ENCODE data around the gene KRT8.

DNA sequence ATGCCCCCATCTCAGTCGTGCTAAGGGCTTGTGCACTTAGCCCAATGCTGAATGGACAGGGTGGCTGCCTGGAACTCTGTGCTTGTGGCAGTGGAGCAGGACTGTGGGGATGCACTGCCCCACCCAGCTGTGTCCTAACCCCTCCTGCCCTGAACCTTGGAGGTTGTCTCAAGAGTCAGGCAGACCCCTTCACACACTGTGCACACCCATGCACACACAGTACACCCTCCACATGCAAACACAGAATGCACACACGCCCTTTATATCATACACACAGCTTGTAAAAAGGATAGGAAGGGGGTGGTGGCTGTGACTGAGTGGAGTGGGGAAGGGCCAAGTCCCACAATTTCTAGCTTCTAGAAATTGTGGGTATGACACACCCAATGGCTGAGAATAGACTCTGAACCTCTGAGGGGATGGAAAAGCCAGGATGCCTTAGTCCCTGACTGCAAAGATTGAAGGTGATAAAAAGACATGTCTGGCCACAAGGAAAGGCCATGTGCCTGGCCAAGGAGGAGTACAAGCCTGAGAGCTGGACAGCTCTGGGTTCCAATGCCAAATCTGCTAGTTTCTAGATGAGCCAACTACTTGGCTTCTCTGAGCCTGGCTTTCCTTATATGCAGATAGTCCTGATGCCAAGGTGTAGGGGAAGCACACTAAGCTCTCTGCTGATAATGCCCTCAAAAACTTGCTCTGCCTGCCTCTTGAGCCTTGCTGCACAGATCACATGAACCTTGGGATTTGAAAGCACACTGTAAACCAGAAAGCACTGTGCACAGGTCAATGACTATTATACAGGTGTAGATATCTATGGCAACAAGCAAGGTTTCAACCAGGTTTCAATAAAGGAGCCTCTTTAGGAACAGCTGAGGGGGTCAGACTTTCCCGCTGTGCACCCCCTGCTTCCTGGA, 8.4 kb downstream of the KRT8 start:
- TF ChIP-seq, protein P1, sequence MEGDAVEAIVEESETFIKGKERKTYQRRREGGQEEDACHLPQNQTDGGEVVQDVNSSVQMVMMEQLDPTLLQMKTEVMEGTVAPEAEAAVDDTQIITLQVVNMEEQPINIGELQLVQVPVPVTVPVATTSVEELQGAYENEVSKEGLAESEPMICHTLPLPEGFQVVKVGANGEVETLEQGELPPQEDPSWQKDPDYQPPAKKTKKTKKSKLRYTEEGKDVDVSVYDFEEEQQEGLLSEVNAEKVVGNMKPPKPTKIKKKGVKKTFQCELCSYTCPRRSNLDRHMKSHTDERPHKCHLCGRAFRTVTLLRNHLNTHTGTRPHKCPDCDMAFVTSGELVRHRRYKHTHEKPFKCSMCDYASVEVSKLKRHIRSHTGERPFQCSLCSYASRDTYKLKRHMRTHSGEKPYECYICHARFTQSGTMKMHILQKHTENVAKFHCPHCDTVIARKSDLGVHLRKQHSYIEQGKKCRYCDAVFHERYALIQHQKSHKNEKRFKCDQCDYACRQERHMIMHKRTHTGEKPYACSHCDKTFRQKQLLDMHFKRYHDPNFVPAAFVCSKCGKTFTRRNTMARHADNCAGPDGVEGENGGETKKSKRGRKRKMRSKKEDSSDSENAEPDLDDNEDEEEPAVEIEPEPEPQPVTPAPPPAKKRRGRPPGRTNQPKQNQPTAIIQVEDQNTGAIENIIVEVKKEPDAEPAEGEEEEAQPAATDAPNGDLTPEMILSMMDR (IDR thresholded peaks at IDR 0.05; ENCODE audit: poor library complexity, severe bottlenecking) = no peak
- no peak for TF ChIP-seq EZH2 (IDR thresholded peaks at IDR 0.05; ENCODE audit: borderline replicate concordance, insufficient read depth, low read length, poor library complexity, severe bottlenecking)
- TF ChIP-seq POLR2AphosphoS5 (IDR thresholded peaks at IDR 0.05) = no peak
- no peak for TF ChIP-seq EP300 (conservative IDR thresholded peaks at IDR 0.05; ENCODE audit: poor library complexity, severe bottlenecking)
